GM19463 (cell line): ENCODE results near the gene SLC25A10.
A peak's percentile ranks its signal among the peaks of the same experiment; 100 is the strongest.
"Not testable (repeated sequence)": the region's sequence is repeated elsewhere in the genome, so short reads cannot be mapped to it uniquely, and the experiment has no call there.

Experiments used
- ATAC-seq: cut with Tn5 transposase; IDR thresholded peaks from one replicate; pipeline ENCODE4 v1.9.1; 2021; ENCODE audit warnings: mild to moderate bottlenecking, moderate library complexity; ENCODE audit not compliant: unreplicated experiment

SLC25A10 gene, protein sequence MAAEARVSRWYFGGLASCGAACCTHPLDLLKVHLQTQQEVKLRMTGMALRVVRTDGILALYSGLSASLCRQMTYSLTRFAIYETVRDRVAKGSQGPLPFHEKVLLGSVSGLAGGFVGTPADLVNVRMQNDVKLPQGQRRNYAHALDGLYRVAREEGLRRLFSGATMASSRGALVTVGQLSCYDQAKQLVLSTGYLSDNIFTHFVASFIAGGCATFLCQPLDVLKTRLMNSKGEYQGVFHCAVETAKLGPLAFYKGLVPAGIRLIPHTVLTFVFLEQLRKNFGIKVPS

DNA sequence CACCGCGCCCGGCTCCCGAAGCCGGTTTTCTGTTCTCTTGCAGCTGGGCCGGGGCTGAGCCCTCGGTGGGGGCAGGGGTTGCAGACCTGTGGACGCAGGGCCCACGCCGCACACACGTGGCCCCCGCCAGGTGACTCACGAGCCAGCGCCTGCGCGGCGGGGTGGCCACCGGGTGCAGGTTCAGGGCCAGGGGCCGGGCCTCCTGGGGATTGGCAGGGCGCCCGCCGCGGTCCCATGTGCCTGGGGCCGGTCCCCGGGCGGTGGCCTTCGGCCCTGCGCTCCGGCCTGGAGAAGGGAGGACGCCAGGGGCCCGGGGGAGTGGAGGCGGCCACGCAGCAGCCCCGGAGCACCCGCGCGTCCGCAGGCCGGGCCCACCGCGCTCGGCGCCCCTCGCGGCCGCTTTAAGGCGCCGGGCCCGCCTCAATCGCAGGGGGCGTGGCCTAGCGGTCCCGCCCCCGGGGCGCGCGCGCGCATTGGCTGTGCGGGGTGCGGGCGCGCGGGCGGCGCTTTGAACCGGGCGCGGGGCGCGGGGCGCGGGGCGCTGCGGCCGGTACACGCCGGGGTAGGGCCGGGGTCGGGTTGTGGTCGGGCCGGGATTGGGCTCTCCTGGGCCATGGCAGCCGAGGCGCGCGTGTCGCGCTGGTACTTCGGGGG is at the start of gene SLC25A10:
TSS of gene SLC25A10 (plus strand) at position 471 of the 654 bp plus-strand sequence. CDS start at position 614, 143 bp downstream.
- peak; percentile 72 for ATAC-seq

DNA sequence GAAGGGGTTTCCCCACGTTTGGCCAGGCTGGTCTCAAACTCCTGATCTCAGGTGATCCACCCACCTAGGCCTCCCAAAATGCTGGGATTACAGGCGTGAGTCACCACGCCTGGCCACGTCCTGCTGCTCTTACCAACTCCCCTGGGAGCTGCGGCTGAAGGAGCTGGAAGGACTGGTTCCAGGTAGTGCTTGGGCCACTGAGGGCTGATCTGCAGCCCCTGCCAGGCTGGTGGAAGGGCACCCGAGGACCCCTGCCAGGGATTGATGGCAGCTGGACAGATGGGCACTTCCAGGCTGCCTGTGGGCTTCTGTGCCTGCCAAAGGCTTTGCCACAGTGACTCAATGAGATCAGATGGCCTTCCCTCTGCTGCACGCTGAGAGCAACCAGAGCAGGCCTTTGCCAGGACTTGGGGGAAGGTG is 48.0 kb upstream of the SLC25A10 start:
- ATAC-seq: no peak

DNA sequence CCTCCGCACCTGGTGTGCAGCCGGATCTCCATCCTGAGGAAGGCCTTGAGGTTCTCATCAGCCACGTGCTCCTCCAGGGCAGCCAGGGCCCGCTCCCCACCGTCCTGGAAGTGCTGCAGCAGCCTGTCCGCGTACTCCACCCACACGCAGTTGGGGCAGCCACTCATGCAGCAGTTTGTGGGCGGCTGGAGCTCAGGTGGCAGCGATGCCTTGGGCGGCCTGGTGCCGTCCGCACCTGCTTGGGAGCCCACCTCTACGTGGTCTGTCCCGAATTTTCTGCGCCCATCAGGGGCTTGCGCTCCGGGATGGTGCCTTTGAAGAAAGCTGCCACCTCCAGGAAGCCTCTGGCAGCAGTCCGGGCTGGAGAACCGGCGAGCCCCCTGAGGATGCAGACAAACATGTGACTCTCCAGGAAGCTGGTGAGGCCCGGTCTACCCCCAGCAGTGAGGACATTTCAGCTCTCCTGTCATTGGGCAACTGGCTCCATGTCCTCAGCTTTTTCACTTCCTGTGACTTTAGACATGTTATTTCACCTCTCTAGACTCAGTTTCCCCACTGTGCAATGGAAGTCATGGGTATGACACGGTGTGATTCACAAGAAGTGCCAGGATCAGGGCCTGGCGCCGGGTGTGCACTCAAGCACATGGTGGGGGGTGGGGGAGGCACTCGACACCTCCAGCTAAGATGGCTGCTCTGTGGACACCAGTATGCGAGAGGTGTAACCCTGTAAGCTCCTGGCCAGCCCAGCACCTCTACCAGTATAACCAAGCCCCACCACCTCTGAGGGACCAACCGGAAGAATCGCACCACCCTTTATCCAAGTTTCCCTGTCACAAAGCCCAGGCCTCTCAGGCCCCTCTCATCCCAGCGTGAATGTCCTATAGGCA is 46.6 kb upstream of the SLC25A10 start:
- ATAC-seq: no peak

DNA sequence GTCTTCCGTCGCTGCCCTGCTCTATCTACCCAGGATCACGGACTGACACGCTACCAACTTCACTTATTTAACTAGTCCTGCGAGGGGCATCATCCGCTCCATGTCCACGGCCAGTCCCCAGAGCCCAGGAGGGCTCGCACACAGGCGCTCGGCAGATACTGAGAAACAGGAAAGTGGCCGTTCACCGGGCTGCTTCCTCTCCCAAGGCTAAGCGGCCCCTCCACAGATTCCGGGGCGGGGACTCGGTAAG is 46.1 kb upstream of the SLC25A10 start:
- peak; percentile 6 for ATAC-seq

DNA sequence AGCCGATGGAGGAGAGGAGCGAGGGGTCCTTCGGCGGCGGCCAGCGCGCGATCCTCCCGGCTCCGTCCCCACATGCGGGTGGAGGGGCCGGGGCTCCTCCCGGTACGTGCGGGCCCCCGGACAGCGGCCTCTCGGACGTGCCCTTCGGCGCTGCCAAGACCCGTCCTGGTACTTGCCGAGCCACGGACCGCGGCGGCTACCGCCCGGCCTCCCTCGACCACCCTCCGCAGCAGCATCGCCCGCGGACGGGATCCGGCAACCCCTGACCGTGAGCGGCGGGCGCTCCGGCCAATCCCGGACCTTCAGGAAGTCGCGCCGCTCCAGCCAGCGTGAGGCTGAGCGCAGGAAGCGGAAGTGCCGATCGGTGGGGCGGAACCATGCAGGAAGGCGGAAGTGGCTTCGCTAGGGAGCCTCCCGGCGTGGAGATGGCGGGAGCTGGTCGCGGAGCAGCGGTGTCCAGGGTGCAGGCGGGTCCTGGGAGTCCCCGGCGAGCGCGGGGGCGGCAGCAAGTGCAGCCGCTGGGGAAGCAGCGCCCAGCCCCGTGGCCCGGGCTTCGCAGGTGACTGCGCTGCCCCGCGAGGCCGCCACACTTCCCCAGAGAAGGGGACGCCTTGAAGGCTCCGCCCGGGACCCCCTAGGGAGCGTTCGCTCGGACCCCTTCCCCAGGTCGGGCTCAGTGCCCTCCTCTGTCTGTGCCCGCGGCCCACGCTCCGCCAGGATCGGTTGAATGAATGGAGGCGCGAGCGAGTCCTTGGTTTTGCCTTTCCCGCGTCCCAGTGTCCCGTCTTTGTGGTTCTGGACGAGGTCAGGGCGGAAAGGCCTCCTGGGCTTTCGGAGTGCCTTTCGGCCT is 45.5 kb upstream of the SLC25A10 start, which contains the start of the genes CCDC137 and OXLD1:
TSS of gene CCDC137 (plus strand) at position 396 of the 850 bp plus-strand sequence. CDS start at position 426, 30 bp downstream.
TSS of gene OXLD1 (minus strand) at position 264 of the 850 bp plus-strand sequence. CDS start at position 236, 28 bp downstream.
- ATAC-seq: peak; percentile 94

DNA sequence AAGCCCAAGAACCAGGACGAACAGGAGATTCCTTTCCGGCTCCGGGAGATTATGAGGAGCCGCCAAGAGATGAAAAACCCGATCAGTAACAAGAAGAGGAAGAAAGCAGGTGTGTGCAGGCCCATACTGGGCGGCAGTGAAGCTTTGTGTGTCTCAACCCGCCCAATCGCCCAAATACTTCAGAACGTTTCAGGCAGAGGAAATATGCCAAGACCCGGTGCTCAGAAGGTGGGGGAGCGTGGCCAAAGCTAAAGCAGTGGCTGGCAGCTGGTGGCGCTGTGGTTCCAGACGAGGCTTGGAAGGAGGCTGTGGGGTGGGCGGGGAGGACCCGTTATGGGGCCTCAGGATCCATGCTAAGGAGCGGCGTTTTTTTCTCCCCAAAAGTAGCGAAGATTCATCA is 44.3 kb upstream of the SLC25A10 start:
- ATAC-seq: no peak

DNA sequence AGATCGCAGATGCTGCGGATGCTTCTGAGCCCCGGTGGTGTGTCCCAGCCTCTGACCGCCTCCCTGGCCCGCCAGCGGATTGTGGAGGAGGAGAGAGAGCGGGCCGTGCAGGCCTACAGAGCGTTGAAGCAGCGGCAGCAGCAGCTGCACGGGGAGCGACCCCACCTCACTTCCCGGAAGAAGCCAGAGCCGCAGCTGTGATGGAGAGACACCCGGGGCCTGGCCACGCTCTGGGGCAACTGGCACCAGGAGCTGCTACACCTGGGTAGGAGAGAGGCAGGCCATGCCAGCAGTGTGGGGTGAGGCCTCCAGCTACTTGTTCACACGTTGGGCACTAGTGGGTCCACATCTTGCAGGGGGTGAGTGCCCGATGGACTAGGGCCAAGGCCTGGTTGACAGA is 39.6 kb upstream of the SLC25A10 start:
- ATAC-seq: no peak

DNA sequence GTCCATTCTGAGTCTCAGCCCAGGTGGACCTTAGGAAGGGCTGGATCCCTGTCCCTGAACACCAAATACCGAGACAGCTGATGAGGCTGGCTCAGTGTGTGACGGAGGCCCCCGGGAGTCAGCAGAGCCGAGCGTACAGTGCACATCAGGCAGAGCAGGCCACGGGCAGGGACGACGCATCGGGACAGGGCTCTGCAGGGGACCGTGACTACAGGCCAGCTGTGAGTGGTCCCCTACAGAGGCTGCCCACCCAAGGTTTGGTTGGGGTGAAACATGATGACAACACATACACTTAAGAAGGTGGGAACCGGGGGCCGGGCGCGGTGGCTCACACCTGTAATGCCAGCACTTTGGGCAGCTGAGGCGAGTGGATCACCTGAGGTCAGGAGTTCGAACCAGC is 39.1 kb upstream of the SLC25A10 start:
- no peak for ATAC-seq

DNA sequence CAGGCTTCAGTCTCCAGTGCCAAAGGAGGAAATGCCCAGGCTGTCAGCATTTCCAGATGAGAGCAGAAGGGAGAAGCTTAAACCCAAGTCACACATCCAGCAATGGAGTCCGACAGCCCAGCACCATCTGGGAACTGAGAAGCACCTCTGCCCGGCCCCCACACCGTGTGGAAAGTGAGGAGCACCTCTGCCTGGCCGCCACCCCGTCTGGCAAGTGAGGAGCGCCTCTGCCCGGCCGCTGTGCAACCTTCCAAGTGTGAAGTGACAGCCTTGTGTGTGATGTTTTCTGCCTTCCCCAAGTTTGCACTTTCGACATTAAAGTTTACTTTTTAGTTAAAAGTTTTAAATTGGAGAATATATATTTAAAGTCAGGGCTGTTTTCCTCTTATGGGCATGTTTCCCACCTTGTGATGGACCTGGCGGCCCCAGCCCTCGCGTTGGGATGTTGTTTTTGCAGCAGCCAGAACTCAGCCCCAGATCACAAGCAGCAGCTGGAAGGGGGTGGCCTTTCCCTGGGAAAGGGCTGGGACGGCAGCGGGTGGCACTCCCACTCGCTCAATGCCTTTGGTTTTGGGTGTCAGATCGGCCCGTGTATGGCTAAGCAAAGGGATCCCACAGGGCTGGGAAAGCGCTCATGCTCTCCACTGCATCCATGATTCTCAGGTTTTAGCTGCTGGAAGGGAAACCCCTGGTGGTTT is 38.4 kb upstream of the SLC25A10 start:
- ATAC-seq: no peak

DNA sequence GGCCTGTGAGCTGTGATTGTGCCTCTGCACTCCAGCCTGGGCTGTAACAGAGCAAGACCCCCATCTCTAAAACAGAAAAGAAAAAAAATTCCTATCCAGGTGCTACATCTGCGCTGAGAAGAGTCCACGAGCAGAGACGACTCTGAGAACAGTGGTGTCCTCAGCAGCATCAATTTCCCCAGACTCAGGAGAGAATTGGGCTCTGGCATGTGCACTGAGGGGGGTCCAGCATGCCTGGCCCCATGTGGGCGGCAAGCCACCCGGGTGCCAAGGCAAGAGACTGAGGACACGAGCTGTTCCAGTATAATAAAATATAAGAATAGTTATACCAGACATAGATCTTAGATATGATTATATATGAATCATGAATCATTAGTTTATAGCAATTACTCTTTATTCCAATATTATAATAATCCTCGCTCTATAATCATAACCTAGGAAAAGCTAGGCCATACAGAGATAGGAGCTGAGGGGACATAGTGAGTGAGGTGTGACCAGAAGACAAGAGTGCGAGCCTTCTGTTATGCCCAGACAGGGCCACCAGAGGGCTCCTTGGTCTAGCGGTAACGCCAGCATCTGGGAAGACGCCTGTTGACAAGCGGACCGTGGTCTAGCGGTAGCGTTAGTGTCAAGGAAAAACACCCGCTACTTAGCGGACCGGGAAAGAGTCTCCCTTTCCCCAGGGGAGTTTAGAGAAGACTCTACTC is 36.4 kb upstream of the SLC25A10 start:
- not testable (repeated sequence) for ATAC-seq

DNA sequence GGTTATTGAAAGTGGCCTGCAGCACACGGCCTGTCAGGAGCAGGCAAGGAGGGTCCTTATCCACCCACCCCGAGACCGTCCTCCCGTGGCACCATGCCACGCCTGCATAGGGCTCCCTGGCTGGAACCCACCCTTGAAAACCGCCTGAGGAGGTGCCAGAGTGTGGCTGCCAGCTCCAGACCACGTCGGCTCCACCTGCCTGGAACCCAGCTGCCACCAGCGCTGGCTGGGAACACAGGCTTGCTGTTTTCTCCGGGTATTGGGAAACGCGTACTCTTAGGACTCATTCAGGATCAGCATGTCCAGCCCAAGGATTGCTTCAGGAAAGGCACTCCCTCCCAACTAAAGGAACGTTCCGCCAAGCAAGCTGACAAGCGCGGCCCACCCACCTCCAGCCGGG is 35.2 kb upstream of the SLC25A10 start:
- ATAC-seq: no peak

DNA sequence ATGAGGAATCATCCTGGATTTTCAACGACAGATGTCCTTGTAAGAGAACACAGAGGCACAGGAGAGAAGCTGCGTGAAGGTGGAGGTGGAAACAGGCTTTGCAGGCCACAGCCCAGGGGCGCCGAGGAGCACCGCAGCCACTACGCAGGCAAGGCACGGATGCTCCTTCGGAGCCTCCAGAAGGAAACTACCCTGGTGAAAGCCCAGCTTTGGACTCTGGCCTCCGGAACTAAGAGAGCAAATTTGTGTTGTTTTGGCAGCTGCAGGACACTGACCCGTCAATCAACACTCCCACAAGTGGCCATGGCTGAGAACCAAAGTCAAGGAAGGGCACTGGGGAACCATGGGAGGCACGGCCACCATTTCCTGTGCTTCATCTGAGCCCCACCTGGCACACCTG is 31.9 kb upstream of the SLC25A10 start:
- no peak for ATAC-seq

DNA sequence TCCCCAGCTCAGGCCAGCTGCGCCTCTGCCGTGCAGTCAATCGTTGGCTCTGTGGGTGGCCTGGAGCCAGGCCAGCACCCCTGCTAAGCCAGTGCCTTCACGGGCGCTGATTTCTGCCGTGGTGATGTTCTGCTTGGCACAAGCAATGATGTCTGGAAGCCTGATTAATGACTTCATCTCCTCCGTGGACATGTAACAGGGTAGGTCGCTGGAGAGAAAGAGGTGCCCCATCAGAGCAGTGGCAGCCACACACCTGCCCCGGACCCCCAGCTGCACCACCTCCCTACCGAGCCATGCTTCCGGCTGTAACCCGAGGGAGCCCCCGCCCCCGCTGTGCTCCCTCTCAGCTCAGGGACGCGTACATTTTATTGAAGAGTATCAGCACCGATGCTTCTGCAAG is 30.4 kb upstream of the SLC25A10 start:
- ATAC-seq: no peak

DNA sequence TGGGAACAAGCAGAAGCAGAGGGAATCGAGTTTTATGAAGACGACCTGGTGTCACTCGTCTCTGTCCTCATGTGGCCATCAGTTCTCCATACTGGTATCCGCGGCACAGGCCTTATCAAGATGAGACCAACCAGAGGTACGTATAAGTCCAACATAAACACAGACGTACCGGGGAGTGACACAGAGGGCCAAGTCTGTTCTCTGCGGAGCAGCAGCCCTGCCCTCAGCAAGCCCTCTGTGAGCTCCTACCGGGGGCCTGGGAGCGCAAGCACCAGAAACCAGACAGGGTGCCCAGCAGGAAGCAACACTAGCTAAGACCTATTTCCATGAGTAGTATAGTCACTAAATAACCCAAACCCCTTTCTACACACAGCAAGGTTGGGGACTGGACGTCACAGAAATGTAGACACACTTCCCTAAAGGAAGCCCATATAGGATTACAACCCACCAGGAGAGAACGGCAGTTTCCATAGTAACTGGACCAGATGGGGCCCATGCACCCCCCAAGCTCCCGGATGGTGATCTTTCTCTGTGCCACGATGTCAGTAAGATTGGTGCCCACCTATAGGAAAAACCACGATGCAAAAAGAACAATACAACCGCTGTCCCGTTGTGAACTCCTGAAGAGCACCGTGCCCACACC is 29.4 kb upstream of the SLC25A10 start:
- no peak for ATAC-seq

DNA sequence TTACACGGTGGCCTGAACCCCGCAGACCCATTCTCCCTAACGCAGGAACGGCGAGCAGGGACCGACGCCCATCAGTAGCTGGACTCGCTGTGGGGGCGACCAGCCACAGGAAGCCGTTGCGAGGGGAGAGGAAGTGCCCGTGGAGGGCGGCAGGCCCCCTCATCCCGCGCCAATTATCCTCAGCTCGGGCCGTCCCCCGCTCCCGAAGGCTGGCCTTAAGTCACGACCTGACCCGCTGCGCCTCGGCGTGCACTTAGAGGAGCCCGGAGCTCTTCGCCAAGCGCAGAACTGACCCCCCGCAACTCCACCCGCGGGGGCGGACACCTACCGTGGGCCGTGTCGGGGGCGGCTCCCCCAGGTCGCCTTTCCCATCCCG is 28.9 kb upstream of the SLC25A10 start:
- ATAC-seq: peak; percentile 9

DNA sequence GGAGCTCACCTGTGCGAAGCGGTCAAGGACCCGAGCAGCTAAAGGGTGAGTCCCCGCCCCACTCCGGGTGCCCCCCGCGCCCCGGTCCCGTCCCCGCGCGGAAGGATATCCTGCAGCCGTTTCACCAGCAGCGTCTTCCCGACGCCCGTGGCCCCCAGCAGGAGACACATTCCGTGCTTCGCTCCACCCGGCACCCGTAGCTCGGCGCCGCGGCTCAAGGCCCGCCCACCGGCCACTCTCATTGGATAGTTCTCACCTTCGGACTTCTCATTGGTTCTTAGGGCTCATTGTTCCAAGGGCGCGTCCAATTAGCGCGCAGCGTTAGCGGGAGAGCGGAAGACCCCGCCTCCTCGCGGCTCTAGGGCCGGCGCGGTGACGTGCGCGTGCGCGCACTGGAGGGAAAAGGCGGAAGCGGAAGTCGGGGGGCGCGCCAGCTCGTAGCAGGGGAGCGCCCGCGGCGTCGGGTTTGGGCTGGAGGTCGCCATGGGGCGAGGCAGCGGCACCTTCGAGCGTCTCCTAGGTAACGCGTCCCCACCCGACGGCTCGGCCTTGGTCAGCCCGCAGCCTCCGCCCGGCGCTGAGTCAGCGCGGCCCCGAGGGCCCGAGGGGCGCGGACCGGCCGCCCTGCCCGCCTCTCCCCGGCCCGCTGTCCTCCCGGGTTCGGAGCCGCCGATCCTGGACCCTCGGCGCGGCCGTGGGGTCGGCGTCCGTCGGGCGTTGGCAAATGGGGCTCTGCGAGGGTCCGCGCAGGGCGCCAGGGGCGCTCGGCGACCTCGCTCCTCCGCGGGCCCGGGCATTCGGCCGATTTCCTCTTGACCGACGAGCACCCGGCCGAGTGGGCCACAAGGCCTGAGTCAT is 28.3 kb upstream of the SLC25A10 start, which contains the start of the genes ARL16 and HGS:
TSS of gene ARL16 (minus strand) at position 214 of the 858 bp plus-strand sequence. CDS start at position 170, 44 bp downstream.
TSS of gene HGS (plus strand) at position 428 of the 858 bp plus-strand sequence. CDS start at position 484, 56 bp downstream.
- peak; percentile 91 for ATAC-seq

DNA sequence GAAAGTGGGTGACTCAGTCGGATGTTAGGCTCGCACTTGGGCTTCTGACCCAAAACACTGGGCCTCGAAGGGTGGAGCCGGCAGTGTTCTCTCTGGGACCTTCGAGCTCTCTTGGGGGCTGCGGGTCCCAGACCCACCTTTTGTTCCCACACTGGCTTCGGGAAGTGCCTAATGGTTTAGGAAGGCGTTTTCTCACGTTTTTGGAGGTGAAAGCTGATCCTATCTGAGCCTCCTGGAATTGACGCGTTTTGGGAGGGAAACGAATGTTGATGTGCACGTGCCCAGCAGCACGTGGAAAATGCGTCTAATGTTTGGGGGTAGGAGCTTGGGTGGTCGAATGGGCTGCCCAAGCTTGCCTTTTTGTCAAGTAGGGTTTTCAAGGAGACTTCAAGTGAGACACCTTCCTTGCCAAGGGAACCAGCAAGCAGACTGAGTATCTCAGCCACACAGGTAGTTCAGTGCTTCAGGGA is 27.6 kb upstream of the SLC25A10 start:
- ATAC-seq: peak; percentile 8

DNA sequence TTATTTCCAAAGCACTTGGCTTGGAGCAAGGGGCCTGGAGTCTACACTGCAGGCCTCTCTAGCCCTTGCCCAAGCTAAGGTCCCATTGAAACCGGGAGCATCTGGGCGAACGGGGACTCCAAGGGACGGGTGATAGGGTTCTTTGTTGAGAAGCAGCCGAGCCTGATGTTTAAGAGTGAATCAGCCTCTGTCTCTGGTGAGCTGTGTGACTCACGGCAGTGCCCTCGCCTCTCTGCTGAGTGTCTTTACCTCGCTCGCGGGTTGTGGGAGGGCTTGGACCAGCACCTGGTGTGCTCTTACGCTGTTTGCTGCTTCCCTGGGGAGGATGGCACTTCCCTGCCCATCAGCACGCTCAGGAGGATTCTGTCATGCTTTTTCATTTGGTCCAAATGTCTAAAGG is 27.0 kb upstream of the SLC25A10 start:
- ATAC-seq: no peak
